Measurements from ENCODE around the gene LRPAP1.

Gene LRPAP1

GRCh38 chr4:3498901-3499510 lies 33.2 kb downstream of the LRPAP1 start:
- DNase-seq: no peak

- no peak for DNase-seq
Measured at GRCh38 chr4:3498407-3498806, 33.8 kb downstream of the LRPAP1 start.

GRCh38 chr4:3497523-3498389 lies 34.5 kb downstream of the LRPAP1 start:
- DNase-seq: no peak

- no peak for DNase-seq
Measured at GRCh38 chr4:3497095-3497494, 35.1 kb downstream of the LRPAP1 start.

GRCh38 chr4:3496021-3496420 lies 36.2 kb downstream of the LRPAP1 start:
- no peak for DNase-seq

- no peak for DNase-seq
Measured at GRCh38 chr4:3495204-3495975, 36.8 kb downstream of the LRPAP1 start.

- no peak for DNase-seq
Measured at GRCh38 chr4:3494462-3494871, 37.8 kb downstream of the LRPAP1 start.

- DNase-seq: no peak
Measured at GRCh38 chr4:3493720-3494461, 38.3 kb downstream of the LRPAP1 start.

GRCh38 chr4:3492741-3493719 lies 39.2 kb downstream of the LRPAP1 start:
- no peak for DNase-seq

GRCh38 chr4:3491681-3492405 lies 40.4 kb downstream of the LRPAP1 start:
- no peak for DNase-seq

- no peak for DNase-seq
Measured at GRCh38 chr4:3489451-3489962, 42.7 kb downstream of the LRPAP1 start.

- DNase-seq: no peak
Measured at GRCh38 chr4:3488820-3489219, 43.4 kb downstream of the LRPAP1 start.

- no peak for DNase-seq
Measured at GRCh38 chr4:3487861-3488260, 44.4 kb downstream of the LRPAP1 start.

- DNase-seq: no peak
Measured at GRCh38 chr4:3486541-3487540, 45.4 kb downstream of the LRPAP1 start.

- DNase-seq: no peak
Measured at GRCh38 chr4:3485886-3486540, 46.2 kb downstream of the LRPAP1 start.

- DNase-seq: no peak
Measured at GRCh38 chr4:3485011-3485791, 47.0 kb downstream of the LRPAP1 start.

GRCh38 chr4:3484057-3484973 lies 47.9 kb downstream of the LRPAP1 start:
- no peak for DNase-seq

All from activated CD4-positive, alpha-beta T cell treated with anti-CD3 and anti-CD28 coated beads for 4 hours (primary cell).